Muscle of back (tissue), 11 donors: ENCODE results near the gene ALOX12. TPM values are rescaled to one million over a fixed set of nuclear protein-coding genes. Genes with fewer than 3 reads are reported as not detected.

Experiments used
- DNase-seq, 3 donors: peaks; one replicate each; pipeline versions ENCODE4 v3.0.0 to v3.0.0-alpha.2; 2013
- polyA plus RNA-seq, 10 donors: library from polyadenylated mRNA; unstranded; fragments of 120-200 nt; gene quantifications; one replicate each; pipeline ENCODE4 v1.2.1, GENCODE V29; 2013; ENCODE audit not compliant: insufficient read length in 10 of 10

ALOX12 gene
- polyA plus RNA-seq, 10 donors = 0.77 to 1.4 (median 1.1) TPM

DNA sequence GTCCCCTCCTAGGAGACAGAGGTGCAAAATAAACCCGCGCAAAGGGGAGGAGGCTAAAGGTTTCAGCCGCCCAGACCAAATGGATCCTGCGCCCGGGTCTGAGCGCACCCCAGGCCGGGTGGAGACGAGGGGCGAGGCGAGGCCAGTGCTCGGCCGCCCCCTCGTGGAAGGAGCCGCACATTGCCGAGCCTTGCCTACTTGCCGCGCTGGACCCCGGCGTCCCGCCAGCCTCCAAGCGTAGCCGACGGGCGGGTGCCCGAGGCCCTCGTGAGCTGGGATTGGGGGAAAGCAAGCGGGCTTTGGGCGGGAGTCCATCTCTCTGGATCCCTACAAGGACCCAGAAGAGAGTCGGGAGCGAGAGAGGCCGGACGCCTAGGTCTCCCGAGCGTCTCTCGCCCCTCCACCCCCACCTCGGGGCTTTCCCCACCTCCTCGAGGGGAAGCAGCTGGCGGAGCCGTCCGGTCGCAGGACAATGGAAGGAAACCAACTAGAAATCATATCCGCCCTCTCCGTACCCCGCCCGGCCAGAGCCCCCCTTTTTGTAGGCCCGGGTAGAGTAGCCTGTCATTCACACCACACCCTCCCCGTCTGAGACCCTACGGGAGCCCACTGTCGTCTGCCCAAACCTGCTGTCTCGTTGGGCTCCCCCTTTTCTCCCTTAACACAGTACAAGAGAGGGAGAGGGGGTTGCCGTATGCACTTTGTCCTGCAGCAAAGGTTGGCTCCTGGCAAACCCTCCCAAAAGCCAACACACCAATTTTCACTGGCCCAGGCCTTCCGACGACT lies 26.3 kb downstream of the ALOX12 start:
- peak; percentile 57 to 91 (median 79) for DNase-seq

DNA sequence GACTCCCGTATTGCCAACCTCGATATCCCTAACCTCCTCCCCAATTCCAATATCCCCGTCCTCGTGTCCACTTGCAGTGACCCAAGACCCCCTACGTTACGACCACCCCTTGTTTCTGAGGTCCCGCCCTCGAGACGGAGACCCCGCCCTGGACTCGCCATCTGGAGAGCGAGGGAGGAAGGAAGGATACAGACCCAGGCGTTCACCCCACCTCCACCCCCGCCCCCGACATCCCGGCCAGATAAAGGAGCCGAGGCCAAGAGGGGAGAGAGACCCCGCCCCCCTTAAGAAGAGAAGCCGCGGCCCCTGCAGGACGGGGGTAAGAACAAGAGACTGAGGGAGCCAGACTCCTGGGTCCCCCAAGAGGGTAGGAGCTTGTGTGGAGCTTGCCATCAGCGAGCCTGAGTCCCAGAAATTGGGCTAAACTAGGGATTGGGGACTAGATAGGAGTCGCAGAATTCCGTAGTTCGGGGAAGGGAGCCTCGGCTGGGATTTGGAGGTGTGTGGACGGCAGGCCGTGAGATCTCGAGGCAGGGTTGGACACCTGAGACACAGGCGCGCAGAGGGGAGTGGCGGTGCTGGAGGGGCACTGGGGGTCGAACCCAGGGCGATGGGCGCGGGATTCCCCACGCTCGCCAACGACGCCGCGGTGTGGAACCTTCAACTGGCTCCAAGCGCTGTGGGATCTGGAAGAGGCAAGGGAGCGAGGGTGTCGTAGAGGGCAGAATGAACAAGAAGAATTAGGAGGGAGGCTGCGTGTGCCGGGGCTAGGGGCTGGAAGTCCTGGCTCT lies 27.1 kb downstream of the ALOX12 start, which contains the start of gene BCL6B:
TSS of gene BCL6B (plus strand) at position 270 of the 791 bp plus-strand sequence. CDS start 622 bp downstream, outside the sequence.
- DNase-seq = no peak

DNA sequence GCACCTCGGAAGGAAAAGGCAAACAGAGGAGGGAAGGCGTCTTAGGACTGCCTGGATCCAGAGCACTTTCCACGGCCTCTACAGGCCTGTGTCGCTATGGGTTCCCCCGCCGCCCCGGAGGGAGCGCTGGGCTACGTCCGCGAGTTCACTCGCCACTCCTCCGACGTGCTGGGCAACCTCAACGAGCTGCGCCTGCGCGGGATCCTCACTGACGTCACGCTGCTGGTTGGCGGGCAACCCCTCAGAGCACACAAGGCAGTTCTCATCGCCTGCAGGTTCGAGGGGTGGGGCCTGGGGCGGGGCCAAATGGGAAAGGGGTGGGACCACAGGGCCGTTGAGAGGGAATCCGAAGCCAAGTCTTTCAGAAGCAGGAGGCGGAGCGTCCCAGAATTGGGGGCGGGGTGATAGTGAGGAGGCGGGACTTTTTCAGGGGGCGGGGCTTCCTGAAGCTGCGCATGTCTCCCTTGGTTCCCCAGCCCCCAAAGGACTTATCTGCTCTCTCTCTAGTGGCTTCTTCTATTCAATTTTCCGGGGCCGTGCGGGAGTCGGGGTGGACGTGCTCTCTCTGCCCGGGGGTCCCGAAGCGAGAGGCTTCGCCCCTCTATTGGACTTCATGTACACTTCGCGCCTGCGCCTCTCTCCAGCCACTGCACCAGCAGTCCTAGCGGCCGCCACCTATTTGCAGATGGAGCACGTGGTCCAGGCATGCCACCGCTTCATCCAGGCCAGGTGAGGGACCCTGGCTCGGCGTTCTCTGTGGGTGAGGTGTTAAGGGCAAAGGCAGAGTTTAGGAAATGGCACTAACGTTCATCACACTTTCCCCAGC lies 27.9 kb downstream of the ALOX12 start:
- peak; percentile 71 to 86 (median 80) for DNase-seq

DNA sequence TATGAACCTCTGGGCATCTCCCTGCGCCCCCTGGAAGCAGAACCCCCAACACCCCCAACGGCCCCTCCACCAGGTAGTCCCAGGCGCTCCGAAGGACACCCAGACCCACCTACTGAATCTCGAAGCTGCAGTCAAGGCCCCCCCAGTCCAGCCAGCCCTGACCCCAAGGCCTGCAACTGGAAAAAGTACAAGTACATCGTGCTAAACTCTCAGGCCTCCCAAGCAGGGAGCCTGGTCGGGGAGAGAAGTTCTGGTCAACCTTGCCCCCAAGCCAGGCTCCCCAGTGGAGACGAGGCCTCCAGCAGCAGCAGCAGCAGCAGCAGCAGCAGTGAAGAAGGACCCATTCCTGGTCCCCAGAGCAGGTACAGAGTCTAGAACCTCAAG lies 28.5 kb downstream of the ALOX12 start:
- DNase-seq = no peak

DNA sequence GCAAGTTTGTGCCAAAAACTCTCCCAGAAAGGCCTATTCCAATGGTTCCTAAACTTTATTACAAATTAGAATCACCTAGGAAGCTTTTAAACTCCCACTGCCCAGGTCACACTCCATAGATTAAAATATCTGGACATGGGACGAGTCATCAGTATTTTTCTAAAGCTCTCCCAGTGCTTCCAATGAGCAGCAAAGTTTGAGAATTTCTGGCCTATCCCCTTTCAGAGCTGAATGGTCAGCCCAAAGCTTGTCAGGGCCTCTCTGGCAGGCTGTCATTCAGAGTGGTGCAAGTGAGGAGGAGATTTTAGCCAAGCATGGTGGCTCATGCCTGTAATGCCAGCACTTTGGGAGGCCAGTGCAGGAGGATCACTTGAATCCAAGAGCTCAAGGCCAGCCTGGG lies 29.4 kb downstream of the ALOX12 start:
- DNase-seq = no peak

DNA sequence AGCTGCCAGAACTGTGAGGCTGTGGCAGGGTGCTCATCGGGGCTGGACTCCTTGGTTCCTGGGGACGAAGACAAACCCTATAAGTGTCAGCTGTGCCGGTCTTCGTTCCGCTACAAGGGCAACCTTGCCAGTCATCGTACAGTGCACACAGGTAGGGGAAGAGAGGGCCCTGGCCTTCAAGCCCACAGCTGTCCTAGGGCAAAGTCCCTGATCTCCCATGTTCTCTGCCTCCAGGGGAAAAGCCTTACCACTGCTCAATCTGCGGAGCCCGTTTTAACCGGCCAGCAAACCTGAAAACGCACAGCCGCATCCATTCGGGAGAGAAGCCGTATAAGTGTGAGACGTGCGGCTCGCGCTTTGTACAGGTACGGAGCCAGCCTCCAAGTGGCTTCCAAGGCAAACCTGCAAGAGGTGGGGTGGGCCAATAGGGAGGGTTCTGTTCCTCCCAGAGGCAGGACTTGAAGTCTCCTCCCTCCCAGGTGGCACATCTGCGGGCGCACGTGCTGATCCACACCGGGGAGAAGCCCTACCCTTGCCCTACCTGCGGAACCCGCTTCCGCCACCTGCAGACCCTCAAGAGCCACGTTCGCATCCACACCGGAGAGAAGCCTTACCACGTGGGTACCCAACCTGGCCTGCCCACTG lies 30.7 kb downstream of the ALOX12 start:
- no peak for DNase-seq

DNA sequence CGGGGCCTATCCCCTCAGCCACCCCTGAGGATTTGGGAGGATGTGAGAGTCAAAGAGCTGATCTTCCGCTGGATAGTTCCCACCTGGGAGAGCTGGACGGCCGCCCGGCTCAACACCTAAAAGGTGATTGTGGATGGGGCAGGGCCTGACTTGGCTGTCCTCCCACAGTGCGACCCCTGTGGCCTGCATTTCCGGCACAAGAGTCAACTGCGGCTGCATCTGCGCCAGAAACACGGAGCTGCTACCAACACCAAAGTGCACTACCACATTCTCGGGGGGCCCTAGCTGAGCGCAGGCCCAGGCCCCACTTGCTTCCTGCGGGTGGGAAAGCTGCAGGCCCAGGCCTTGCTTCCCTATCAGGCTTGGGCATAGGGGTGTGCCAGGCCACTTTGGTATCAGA lies 31.5 kb downstream of the ALOX12 start:
- no peak for DNase-seq

DNA sequence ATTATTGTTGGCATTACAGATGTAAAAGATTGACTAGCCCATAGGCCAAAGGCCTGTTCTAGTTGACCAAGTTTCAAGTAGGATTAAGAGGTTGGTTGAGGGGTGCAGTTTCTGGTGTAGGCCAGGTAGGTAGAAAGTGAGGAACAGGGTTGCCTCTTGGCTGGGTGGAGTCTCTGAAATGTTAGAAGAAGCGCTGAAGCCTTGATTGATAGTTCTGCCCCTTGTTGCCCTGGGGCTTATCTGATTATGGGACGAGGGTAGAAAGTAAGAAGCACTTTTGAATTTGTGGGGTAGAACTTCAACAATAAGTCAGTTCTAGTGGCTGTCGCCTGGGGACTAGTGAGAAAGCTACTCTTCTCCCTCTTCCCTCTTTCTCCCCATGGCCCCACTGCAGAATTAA lies 33.2 kb downstream of the ALOX12 start:
- DNase-seq = no peak

DNA sequence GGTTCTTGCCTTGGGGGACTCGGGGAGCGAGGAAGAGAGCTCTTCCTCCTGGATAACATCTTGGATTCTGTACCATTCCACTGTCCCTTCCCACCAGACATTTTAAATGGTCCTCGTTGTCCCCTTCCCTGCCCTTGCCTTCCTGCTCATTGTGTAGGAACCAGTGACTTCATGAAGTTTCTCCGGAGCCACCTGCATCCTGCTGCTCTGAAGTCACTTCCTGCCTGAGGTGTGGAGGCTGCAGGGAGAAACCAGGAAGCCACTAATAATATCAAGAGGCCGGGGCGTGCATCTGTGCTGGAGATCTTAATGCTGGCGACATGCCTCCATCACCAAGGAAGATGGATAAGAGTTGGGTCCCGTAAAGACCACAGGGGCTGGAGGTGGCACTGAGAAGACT lies 33.8 kb downstream of the ALOX12 start:
- DNase-seq = no peak

DNA sequence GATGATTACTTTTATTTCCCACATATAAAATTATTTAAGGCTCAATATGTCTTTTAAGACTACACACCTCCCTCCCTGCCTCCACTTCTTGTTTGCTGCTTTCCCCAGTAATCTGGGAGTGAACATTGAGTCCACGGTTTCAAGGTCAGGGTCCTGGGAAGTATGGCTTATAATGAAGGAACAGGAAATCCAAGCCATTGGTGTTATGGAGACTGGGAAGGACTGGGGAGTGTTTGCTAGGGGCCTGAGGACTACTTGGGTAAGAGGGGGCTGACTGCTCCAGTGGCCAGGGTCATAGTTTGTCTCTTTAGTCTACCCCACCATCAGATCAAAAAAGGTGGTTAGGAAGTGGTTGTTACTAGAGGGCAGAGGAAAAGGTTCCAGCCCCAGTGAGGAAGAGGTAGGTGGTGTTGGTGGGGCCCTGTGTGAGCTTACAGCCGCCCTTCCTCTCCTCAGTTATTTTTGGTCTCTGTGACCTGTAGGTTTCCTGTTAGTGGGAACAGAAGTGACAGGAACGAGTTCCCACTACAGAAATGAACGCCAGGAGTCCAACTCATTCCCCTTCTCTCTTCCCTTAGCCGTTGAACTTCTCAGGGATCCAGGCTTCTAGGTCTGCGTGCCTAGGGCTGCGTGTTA lies 39.2 kb downstream of the ALOX12 start:
- no peak for DNase-seq

DNA sequence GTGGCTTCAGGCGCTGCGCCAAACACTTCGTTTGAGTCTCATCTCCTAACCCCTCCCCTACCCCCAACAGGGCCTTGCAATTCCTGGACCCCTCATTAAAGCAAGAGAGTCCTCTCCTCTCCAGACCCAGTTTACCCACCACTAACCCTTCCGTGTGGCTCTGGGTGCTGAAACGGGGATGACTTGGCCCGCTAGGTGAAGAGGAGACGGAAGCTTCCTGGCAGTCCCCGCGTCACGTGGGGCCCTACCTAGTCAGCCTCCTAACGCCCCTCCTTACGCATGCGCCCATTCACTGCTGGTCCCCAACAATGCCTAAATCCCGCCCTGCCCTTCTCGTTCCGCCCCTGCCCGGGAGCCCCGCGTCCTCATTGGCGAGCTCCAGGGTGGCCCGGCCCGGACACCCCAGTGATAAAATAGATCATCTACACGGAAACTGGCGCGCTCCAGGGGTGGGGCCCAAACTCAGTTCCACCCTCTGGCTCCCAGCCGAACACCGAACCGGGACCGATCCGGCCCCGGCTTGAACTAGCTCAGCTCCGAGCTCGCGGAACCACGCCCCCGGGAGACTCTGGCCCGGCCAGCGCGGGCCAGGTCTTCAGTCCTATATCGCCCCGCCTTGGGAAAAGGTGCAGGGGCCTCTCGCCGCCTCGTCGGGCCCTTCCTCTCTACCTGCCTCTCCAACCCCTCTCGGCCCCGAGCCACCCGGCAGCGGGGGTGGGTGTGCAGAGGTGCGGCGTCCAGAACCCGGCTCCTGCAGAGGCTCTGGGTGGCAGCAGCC lies 39.9 kb downstream of the ALOX12 start, which contains the start of gene SLC16A13:
TSS of gene SLC16A13 (plus strand) at position 425 of the 778 bp plus-strand sequence. CDS start 368 bp downstream, outside the sequence.
- peak; percentile 88 to 94 (median 88) for DNase-seq

DNA sequence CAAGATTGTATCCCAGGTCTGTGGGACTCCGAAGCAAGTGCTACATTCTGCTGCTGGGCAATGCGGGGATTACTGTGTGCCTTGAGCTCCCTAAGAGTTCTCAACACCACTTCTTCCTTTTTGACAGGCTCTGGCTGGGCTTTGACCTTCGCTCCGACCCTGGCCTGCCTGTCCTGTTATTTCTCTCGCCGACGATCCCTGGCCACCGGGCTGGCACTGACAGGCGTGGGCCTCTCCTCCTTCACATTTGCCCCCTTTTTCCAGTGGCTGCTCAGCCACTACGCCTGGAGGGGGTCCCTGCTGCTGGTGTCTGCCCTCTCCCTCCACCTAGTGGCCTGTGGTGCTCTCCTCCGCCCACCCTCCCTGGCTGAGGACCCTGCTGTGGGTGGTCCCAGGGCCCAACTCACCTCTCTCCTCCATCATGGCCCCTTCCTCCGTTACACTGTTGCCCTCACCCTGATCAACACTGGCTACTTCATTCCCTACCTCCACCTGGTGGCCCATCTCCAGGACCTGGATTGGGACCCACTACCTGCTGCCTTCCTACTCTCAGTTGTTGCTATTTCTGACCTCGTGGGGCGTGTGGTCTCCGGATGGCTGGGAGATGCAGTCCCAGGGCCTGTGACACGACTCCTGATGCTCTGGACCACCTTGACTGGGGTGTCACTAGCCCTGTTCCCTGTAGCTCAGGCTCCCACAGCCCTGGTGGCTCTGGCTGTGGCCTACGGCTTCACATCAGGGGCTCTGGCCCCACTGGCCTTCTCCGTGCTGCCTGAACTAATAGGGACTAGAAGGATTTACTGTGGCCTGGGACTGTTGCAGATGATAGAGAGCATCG lies 42.4 kb downstream of the ALOX12 start:
- no peak for DNase-seq

DNA sequence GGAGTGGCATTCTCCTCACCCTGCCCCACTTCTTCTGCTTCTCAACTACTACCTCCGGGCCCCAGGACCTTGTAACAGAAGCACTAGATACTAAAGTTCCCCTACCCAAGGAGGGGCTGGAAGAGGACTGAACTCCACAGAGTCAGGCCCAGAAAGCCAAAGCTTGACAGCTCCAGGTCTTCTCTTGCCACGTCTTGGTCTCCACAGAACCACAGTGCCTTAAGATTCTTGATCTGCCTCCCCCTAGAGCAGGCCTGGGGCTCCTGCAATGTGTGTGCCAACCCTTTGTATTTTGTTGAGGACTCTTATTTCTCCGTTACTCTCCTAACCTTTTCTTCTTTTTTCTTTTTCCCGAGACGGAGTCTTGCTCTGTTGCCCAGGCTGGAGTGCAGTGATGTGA lies 44.0 kb downstream of the ALOX12 start:
- no peak for DNase-seq

DNA sequence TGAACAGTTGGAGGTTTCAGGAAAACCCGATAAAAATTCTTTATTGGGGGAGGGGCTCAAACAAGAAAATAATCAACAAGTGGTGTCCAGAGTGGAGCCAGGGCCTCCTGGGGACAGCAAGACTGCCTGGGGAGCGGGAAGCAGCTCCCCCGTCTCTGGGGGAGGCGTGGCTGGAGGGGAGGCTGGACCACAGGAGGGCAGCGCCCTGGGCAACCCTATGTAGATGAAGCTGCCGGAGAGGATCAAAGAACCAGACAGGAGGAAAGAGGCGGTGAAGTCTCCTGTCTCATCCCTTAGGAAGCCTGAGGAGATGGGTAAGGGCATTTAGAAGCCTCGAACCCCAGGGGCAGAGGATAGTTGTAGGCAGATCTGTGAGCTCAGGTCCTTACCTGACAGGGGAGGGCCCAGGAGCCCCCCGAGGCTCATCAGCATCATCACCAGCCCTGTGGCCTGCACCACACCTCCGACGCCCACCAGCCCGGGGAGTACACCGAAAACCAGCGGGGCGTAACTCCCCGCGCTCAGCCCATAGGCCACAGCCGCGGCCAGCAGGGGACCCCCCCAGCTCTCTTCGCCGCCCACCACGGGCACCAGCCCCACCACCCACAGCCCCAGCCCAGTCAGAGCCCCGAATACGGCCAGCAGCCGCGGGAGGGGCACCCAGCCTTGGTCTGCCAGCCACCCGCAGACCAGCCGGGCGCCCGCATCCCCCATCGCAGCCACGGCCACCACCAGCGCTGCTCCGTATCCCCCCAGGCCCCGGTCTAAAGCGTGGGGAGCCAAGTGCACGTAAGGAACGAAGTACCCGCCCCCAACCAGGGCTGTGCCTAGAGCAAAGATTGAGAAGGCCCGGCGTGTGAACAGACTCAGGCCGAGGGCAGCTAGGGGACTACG lies 46.0 kb downstream of the ALOX12 start:
- peak in 1 of 3 donors; percentile 61 for DNase-seq

DNA sequence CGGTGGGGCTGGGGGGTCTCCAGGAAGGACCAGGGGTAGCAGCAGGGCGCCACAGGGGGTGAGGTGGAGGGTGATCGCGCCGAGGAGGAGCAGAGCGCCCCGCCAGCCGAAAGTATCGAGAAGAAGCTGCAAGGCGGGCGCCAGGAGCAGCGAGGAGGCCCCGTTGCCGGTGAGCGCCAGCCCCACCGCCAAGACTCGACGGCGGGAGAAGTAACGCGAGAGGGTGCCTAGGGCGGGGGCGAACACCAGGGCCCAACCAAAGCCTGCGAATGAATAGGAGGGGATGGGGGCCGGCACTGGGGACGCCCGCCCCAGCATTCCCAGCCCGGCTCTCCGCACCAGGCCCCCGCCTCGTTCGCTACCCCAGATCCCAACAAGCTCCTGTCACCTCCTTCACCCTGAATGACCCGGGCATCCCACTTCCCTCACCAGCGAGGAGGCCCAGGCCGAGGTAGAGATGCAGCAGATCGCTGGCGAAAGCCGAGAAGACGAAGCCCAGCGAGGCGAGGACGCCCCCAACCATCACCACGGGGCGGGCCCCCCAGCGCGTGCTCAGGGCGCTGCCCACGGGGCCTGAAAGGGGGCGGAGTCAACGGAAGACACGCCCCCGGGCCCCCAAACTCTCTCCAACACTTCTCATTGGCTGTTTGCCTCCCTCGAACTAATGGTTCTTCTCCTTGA lies 46.8 kb downstream of the ALOX12 start:
- DNase-seq = peak in 1 of 3 donors; percentile 61

DNA sequence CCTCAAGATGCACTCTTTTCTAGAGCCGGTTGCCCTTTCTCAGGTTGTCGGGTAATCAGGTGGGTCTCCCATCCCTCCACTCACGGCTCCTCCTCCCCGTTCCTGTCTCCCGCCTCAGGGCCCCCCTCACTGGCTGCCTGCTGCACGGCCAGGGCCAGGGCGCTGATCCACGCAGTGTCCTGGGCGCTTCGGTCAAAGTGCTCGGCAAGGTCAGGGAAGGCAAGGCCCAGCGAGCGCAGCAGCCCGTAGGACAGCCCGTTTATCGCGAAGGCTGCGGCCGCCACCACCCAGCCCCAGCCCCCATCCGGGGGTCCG lies 47.3 kb downstream of the ALOX12 start:
- no peak for DNase-seq

DNA sequence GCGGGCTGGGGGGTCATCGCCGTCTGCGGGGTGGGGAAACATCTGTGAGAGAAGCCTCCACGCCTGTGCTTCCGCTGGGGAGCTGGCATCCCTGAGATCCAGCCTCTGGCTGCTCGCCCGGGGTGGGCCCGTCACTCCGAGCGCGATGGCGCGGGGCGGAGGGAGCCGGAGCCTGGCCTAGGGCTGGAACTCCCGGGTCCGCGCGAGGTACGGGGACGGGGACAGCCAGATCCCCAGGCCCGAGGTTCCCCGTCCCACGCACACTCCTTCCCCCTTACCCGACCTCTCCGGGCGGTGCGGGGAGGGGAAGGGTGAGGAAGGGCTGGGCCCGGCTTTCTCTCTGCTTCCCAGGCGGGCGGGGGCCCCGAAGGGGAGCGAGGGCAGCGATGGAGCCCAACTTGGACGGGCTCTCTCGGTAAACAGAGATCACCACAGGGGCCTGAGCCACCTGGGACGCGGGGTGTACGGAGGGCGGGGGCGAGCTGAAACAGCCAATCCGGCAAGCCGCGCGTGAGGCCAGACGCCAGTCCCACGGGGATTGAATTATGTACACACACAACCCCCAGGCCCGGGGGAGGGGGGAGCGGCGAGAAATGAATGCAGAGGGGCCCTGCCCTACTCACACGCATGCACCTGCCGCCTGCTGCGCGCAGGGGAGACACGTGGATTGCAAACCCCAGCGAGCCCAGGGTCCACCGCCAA lies 47.8 kb downstream of the ALOX12 start, which contains the start of gene SLC16A11:
TSS of gene SLC16A11 (minus strand) at position 596 of the 702 bp plus-strand sequence. CDS start at position 17, 579 bp downstream.
- peak in 2 of 3 donors; percentile 31 to 69 for DNase-seq
